Activated CD4-positive, CD25-positive, alpha-beta regulatory T cell treated with anti-CD3 and anti-CD28 coated beads, Interleukin-2, amount 50 U/mL, for 16 hours (primary cell): ENCODE measurements around the gene RPGRIP1.
"Not testable (repeated sequence)": the region's sequence is repeated elsewhere in the genome, so short reads cannot be mapped to it uniquely, and the experiment has no call there.

Experiments
- DNase-seq: peaks from one replicate; pipeline ENCODE4 v3.0.0-alpha.2; 2020; ENCODE audit warnings: low read depth, low spot score

RPGRIP1 gene

GRCh38 chr14:21299562-21300130 is 19.8 kb downstream of the RPGRIP1 start:
- DNase-seq, result no peak

DNA sequence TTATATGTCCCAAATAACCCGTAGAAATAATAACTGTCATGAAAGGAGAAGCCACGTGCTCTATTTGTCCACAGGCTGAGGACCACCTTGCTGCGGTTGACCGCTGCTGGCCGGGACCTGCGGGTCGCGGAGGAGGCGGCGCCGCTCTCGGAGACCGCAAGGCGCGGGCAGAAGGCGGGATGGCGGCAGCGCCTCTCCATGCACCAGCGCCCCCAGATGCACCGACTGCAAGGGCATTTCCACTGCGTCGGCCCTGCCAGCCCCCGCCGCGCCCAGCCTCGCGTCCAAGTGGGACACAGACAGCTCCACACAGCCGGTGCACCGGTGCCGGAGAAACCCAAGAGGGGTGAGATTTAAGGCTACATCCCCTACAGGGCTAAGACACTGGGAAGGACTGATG is 21.0 kb downstream of the RPGRIP1 start:
- DNase-seq, result no peak

GRCh38 chr14:21302013-21302835 is 22.3 kb downstream of the RPGRIP1 start:
- DNase-seq, result no peak

DNA sequence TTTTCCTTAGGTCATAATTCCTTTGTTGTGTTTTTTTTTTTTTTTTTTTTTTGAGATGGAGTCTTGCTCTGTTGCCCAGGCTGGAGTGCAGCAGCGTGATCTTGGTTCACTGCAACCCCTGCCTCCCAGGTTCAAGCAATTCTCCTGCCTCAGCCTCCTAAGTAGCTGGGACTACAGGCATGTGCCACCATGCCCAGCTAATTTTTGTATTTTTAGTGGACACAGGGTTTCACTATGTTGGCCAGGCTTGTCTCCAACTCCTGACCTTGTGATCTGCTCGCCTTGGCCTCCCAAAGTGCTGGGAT is 22.9 kb downstream of the RPGRIP1 start:
- not testable (repeated sequence) for DNase-seq

- no peak for DNase-seq
These were observed 27.8 kb downstream of the RPGRIP1 start for GRCh38 chr14:21307637-21308036.

GRCh38 chr14:21308132-21308478 is 28.2 kb downstream of the RPGRIP1 start:
- DNase-seq, result no peak

- DNase-seq, result peak; percentile 51
These were observed 28.8 kb downstream of the RPGRIP1 start for GRCh38 chr14:21308479-21309237.

- DNase-seq, result no peak
These were observed 29.4 kb downstream of the RPGRIP1 start for GRCh38 chr14:21309238-21309636.

DNA sequence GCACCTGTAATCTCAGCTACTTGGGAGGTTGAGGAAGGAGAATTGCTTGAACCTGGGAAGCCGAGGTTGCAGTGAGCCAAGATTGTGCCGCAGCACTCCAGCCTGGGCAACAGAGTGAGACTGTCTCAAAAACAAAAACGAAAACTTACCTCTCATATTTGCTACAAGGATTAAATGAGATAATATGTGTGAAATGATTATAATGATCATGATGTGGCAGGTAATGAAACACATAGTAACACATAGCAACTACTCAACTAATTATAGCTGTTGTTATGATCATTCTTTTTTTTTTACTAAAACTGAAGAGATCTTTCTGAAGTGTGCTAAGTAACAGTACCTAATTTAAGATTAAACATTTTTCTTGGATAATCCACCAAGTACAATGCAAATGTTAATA is 30.1 kb downstream of the RPGRIP1 start:
- DNase-seq, result no peak

GRCh38 chr14:21311614-21312013 is 31.7 kb downstream of the RPGRIP1 start:
- DNase-seq, result no peak

GRCh38 chr14:21313512-21313911 is 33.6 kb downstream of the RPGRIP1 start:
- DNase-seq, result no peak

DNA sequence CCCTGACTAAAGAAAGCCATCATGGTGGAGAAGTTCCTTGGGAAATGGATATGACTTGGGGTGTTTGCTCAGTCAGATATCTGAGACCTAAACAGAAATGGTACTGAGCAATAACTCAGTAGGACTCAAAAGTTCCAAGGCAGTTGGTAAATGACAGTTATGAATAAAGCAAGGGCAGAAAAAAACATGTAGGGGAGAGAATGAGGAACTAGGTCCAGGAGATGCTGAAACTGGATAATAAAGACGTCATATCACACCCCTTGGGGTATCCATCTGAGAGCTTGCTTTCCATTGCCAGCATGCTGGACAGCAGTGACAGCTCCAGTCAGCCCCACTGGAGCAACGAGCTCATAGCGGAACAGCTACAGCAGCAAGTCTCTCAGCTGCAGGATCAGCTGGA is 37.5 kb downstream of the RPGRIP1 start:
- DNase-seq, result no peak

- no peak for DNase-seq
These were observed 41.0 kb downstream of the RPGRIP1 start for GRCh38 chr14:21320913-21321312.

- DNase-seq, result no peak
These were observed 42.8 kb downstream of the RPGRIP1 start for GRCh38 chr14:21322716-21323115.

DNA sequence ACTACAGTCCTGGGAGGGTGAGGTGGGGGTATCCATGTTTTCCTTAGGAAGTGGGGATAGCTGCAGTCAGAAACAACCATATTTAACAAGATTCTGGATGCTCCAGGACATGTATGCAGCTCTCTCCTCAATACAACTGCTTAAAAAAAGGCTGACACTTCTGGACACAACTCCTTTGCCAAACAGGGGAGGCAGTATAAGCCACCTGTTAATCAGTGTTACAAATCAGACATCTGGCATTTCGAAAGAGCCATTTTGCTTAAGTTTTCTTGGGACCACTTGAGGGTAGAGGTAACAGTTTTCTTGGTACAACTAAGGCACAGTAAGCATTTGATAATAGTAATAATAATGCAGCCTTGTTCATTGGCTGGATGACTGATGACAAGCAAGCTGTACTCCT is 47.1 kb downstream of the RPGRIP1 start:
- DNase-seq, result no peak
